Urinary bladder (tissue), 4 donors: ENCODE data around the gene CHCHD5. TPM values are rescaled to one million over a fixed set of nuclear protein-coding genes. Genes with fewer than 3 reads are reported as not detected.
A peak's percentile ranks its signal among the peaks of the same experiment; 100 is the strongest.

Source experiments
- DNase-seq: peaks from one replicate; pipeline ENCODE4 v3.0.0-alpha.2; 2015; ENCODE audit errors: extremely low spot score
- H3K27ac ChIP-seq: one replicate; pipeline ENCODE4 v1.5.1; 2013; ENCODE audit warnings: low read depth, mild to moderate bottlenecking, moderate library complexity
- H3K36me3 ChIP-seq: one replicate; pipeline ENCODE4 v1.6.1; 2013; ENCODE audit warnings: mild to moderate bottlenecking, moderate library complexity; ENCODE audit not compliant: insufficient read depth
- H3K4me1 ChIP-seq: one replicate; pipeline ENCODE4 v1.6.1; 2013; ENCODE audit warnings: mild to moderate bottlenecking, moderate library complexity; ENCODE audit not compliant: insufficient read depth
- H3K4me3 ChIP-seq: one replicate; pipeline ENCODE4 v1.5.1; 2013; ENCODE audit warnings: low read depth, low read length
- WGBS: extraction: QIAGEN DNeasy Blood & Tissue Kit; methylation state at CpG from one replicate; pipeline ENCODE4 v1.1.7; 2013; 5-methylcytosine and 5-hydroxymethylcytosine counted together
- polyA plus RNA-seq: library from polyadenylated mRNA; stranded (reverse); fragments of 200-250 nt; gene quantifications from one replicate; pipeline ENCODE4 v1.2.3, GENCODE V29; 2013
- total RNA-seq: library from RNA; depleted of rRNA; stranded (reverse); fragments of >200 nt; gene quantifications from one replicate; pipeline ENCODE4 v1.2.3, GENCODE V29; 2014
- donor health status: healthy with polysubstance abuse.
- donor health status: healthy.

Gene CHCHD5
- total and polyA plus RNA-seq, 2 donors: 3.4 to 46.0 TPM

- no peaks in the 10 kb centered on the region for H3K36me3 ChIP-seq
- H3K27ac ChIP-seq: no peak overlapping the region
- no peaks in the 10 kb centered on the region for H3K4me1 ChIP-seq
- WGBS: 80% methylated on average over 11 of the region's 11 CpGs
- DNase-seq: no peak
- H3K4me3 ChIP-seq: no peak overlapping the region
Observed at GRCh38 chr2:112623913-112624777, 39.7 kb downstream of the CHCHD5 start.

- Histone ChIP-seq H3K27ac (no peak overlapping the region), H3K36me3 (no peaks in the 10 kb centered on the region), H3K4me3 (no peak overlapping the region), H3K4me1 (no peaks in the 10 kb centered on the region)
- no peak for DNase-seq
- 73% methylated on average over 7 of the region's 7 CpGs for WGBS
Observed at GRCh38 chr2:112625474-112626114, 41.2 kb downstream of the CHCHD5 start.

GRCh38 chr2:112626604-112627059 is 42.2 kb downstream of the CHCHD5 start:
- Histone ChIP-seq H3K27ac (peak overlapping the region; percentile 63), H3K36me3 (no peaks in the 10 kb centered on the region), H3K4me3 (no peak overlapping the region), H3K4me1 (no peaks in the 10 kb centered on the region)
- DNase-seq: no peak
- 12% methylated on average over 7 of the region's 7 CpGs for WGBS

- Histone ChIP-seq H3K27ac (peak overlapping the region; percentile 63), H3K4me1 (no peaks in the 10 kb centered on the region), H3K4me3 (no peak overlapping the region), H3K36me3 (no peaks in the 10 kb centered on the region)
- 55% methylated on average over 10 of the region's 10 CpGs for WGBS
- no peak for DNase-seq
Observed at GRCh38 chr2:112627060-112628040, 42.9 kb downstream of the CHCHD5 start.

- WGBS: 90% methylated on average over 6 of the region's 6 CpGs
- H3K4me1 ChIP-seq: no peaks in the 10 kb centered on the region
- DNase-seq: no peak
- no peak overlapping the region for H3K27ac ChIP-seq
- no peaks in the 10 kb centered on the region for H3K36me3 ChIP-seq
- H3K4me3 ChIP-seq: no peak overlapping the region
Observed at GRCh38 chr2:112629224-112629623, 44.8 kb downstream of the CHCHD5 start.

GRCh38 chr2:112629823-112630222 is 45.4 kb downstream of the CHCHD5 start:
- WGBS: 77% methylated on average over 8 of the region's 8 CpGs
- Histone ChIP-seq H3K4me1 (no peaks in the 10 kb centered on the region), H3K4me3 (no peak overlapping the region), H3K36me3 (no peaks in the 10 kb centered on the region), H3K27ac (no peak overlapping the region)
- no peak for DNase-seq

GRCh38 chr2:112630268-112630667 is 45.9 kb downstream of the CHCHD5 start:
- DNase-seq: no peak
- 57% methylated on average over 4 of the region's 4 CpGs for WGBS

GRCh38 chr2:112633708-112634107 is 49.3 kb downstream of the CHCHD5 start:
- 91% methylated on average over 5 of the region's 5 CpGs for WGBS
- DNase-seq: no peak
- H3K4me1 ChIP-seq: no peaks in the 10 kb centered on the region
- no peak overlapping the region for H3K4me3 ChIP-seq
- H3K27ac ChIP-seq: no peak overlapping the region
- no peaks in the 10 kb centered on the region for H3K36me3 ChIP-seq

More at GRCh38 chr2:112630268-112630667, 45.9 kb downstream of the CHCHD5 start:
- H3K27ac ChIP-seq: no peak overlapping the region
- H3K4me3 ChIP-seq: no peak overlapping the region
- no peaks in the 10 kb centered on the region for H3K36me3 ChIP-seq
- H3K4me1 ChIP-seq: no peaks in the 10 kb centered on the region

- no peak for DNase-seq
- WGBS: 77% methylated on average over 16 of the region's 16 CpGs
- H3K36me3 ChIP-seq: no peaks in the 10 kb centered on the region
- H3K4me1 ChIP-seq: no peaks in the 10 kb centered on the region
- H3K4me3 ChIP-seq: no peak overlapping the region
- no peak overlapping the region for H3K27ac ChIP-seq
Observed at GRCh38 chr2:112634153-112634873, 49.9 kb downstream of the CHCHD5 start.

- 94% methylated on average over 6 of the region's 6 CpGs for WGBS
- H3K27ac ChIP-seq: no peak overlapping the region
- no peak for DNase-seq
- no peak overlapping the region for H3K4me3 ChIP-seq
- H3K36me3 ChIP-seq: no peaks in the 10 kb centered on the region
- no peaks in the 10 kb centered on the region for H3K4me1 ChIP-seq
Observed at GRCh38 chr2:112634874-112635157, 50.4 kb downstream of the CHCHD5 start.

GRCh38 chr2:112636605-112637288 is 52.3 kb downstream of the CHCHD5 start:
- 87% methylated on average over 7 of the region's 7 CpGs for WGBS
- no peaks in the 10 kb centered on the region for H3K36me3 ChIP-seq

GRCh38 chr2:112637289-112637660 is 52.9 kb downstream of the CHCHD5 start:
- H3K27ac ChIP-seq: no peak overlapping the region
- H3K4me3 ChIP-seq: no peak overlapping the region
- DNase-seq: no peak
- H3K4me1 ChIP-seq: no peaks in the 10 kb centered on the region
- H3K36me3 ChIP-seq: no peaks in the 10 kb centered on the region
- WGBS: 80% methylated on average over 4 of the region's 4 CpGs

More at GRCh38 chr2:112636605-112637288, 52.3 kb downstream of the CHCHD5 start:
- H3K4me3 ChIP-seq: no peak overlapping the region
- DNase-seq: no peak
- no peak overlapping the region for H3K27ac ChIP-seq
- H3K4me1 ChIP-seq: no peaks in the 10 kb centered on the region
